Prostate gland (tissue), 2 donors: ENCODE data around the gene CCDC185.

Source experiments
- CTCF ChIP-seq, 4 experiments: fragments of 200-600 bp in 2 of 4; fragments of 450-650 bp in 2 of 4; sonication (generic) in 2 of 4; IDR thresholded peaks; 1 replicate in 3 of 4; 2 replicates in 1 of 4; pipeline ENCODE4 v1.5.1; 2016 to 2019; ENCODE audit warnings: antibody characterized with exemption in 4 of 4, mild to moderate bottlenecking in 2 of 4, moderate library complexity in 2 of 4
- POLR2A ChIP-seq: fragments of 450-650 bp; IDR thresholded peaks from one replicate; pipeline ENCODE4 v1.6.1; 2016; ENCODE audit warnings: antibody characterized with exemption, mild to moderate bottlenecking
- POLR2AphosphoS5 ChIP-seq: sonication (generic); formaldehyde crosslinking; IDR thresholded peaks from one replicate; pipeline ENCODE4 v1.6.1; 2017; ENCODE audit warnings: antibody characterized with exemption

- TF ChIP-seq CTCF (IDR thresholded peaks at IDR 0.05) (no peak), POLR2AphosphoS5 (no peak), POLR2A (no peak)
Measured at GRCh38 chr1:223394242-223394641, 1.0 kb downstream of the CCDC185 start.
